Stimulated activated CD8-positive, alpha-beta memory T cell treated with anti-CD3 and anti-CD28 coated beads, Interleukin-7, amount 100 ng/mL, for 1 hour (primary cell): ENCODE measurements around the gene WDR33.

Experiments used
- DNase-seq, 2 donors: peaks; one replicate each; pipeline ENCODE4 v3.0.0-alpha.2; 2020; ENCODE audit warnings: low read depth in 2 of 2

WDR33 gene

GRCh38 chr2:127656569-127657231 is 154.3 kb downstream of the WDR33 start:
- DNase-seq: no peak

GRCh38 chr2:127655209-127656073 is 155.5 kb downstream of the WDR33 start:
- no peak for DNase-seq

GRCh38 chr2:127654838-127655175 is 156.2 kb downstream of the WDR33 start:
- DNase-seq: no peak

GRCh38 chr2:127654084-127654837 is 156.7 kb downstream of the WDR33 start:
- DNase-seq: no peak

GRCh38 chr2:127653421-127654083 is 157.4 kb downstream of the WDR33 start:
- no peak for DNase-seq

- no peak for DNase-seq
Measured at GRCh38 chr2:127652786-127653357, 158.1 kb downstream of the WDR33 start.

GRCh38 chr2:127651971-127652550 is 158.9 kb downstream of the WDR33 start:
- DNase-seq: no peak

- no peak for DNase-seq
Measured at GRCh38 chr2:127651381-127651809, 159.6 kb downstream of the WDR33 start.
